HEK293 (cell line): Measurements from ENCODE around the gene ASB4.

Experiments
- CTCF ChIA-PET: fragments of 350-600 bp; formaldehyde crosslinking; extraction: SDS; loops from one replicate; lab custom pipeline; 2021; ENCODE audit warnings: antibody characterized with exemption; lab: Yijun Ruan, JAX
- POLR2A ChIA-PET: fragments of 300-600 bp; formaldehyde crosslinking; extraction: SDS; loops from one replicate; lab custom pipeline; 2020; ENCODE audit warnings: antibody characterized with exemption, inconsistent platforms; lab: Yijun Ruan, JAX
- H3K27ac ChIP-seq: fragments of 200-500 bp; sonication (Bioruptor generic); 2 replicates; pipeline ENCODE4 v1.5.1; 2014; ENCODE audit warnings: low read depth, low read length, control low read depth, inconsistent platforms; ENCODE audit errors: extremely low read depth
- H3K36me3 ChIP-seq, 2 experiments: fragments of 200-500 bp in 1 of 2; sonication (Bioruptor generic) in 1 of 2; 1 replicate in 1 of 2; 2 replicates in 1 of 2; pipeline ENCODE4 v1.5.1; 2014 to 2017; ENCODE audit warnings: inconsistent platforms in 2 of 2, low read length in 2 of 2; ENCODE audit not compliant: control insufficient read depth in 2 of 2, insufficient read depth in 1 of 2
- H3K4me1 ChIP-seq: fragments of 200-500 bp; sonication (Bioruptor generic); 2 replicates; pipeline ENCODE4 v1.5.1; 2014; ENCODE audit warnings: mild to moderate bottlenecking, low read length, inconsistent platforms; ENCODE audit not compliant: control insufficient read depth, insufficient read depth
- H3K4me3 ChIP-seq: 2 replicates; pipeline ENCODE4 v1.5.1; 2011; ENCODE audit warnings: low read depth, mild to moderate bottlenecking, control low read depth, low read length, moderate library complexity
- H3K9me3 ChIP-seq: fragments of 200-500 bp; sonication (Bioruptor generic); 2 replicates; pipeline ENCODE4 v1.5.1; 2014; ENCODE audit warnings: low read depth, low read length, inconsistent platforms; ENCODE audit not compliant: control insufficient read depth, insufficient read depth
- SP3 ChIP-seq: fragments of 450-650 bp; formaldehyde crosslinking; IDR thresholded peaks from 2 replicates; pipeline ENCODE4 v1.5.1; 2016; ENCODE audit warnings: missing biosample characterization, missing genetic modification characterization
- ZBTB20 ChIP-seq: fragments of 450-650 bp; formaldehyde crosslinking; IDR thresholded peaks from 2 replicates; pipeline ENCODE4 v1.5.1; 2016; ENCODE audit warnings: missing biosample characterization, missing genetic modification characterization
- ZNF335 ChIP-seq: fragments of 450-650 bp; formaldehyde crosslinking; conservative IDR thresholded peaks from 2 replicates; pipeline ENCODE4 v1.5.1; 2016; ENCODE audit warnings: missing biosample characterization, missing genetic modification characterization
- ZNF404 ChIP-seq: fragments of 450-650 bp; formaldehyde crosslinking; IDR thresholded peaks from 2 replicates; pipeline ENCODE4 v1.5.1; 2017; ENCODE audit warnings: missing biosample characterization, missing genetic modification characterization
- ZNF629 ChIP-seq: fragments of 450-650 bp; formaldehyde crosslinking; IDR thresholded peaks from 2 replicates; pipeline ENCODE4 v1.5.1; 2017; ENCODE audit warnings: missing biosample characterization, missing genetic modification characterization
- ZNF654 ChIP-seq: fragments of 450-650 bp; formaldehyde crosslinking; IDR thresholded peaks from 2 replicates; pipeline ENCODE4 v1.5.1; 2016; ENCODE audit warnings: low read depth, missing biosample characterization, missing genetic modification characterization
- ZNF660 ChIP-seq: fragments of 450-650 bp; IDR thresholded peaks from 2 replicates; pipeline ENCODE4 v1.5.1; 2018; ENCODE audit warnings: missing biosample characterization, mild to moderate bottlenecking, missing genetic modification characterization
- TF ChIP-seq, protein P1 (sequence below): fragments of 450-650 bp; formaldehyde crosslinking; IDR thresholded peaks from 2 replicates; pipeline ENCODE4 v1.5.1; 2016; ENCODE audit warnings: missing biosample characterization, missing genetic modification characterization
- TF ChIP-seq, protein P2 (sequence below): fragments of 450-650 bp; formaldehyde crosslinking; IDR thresholded peaks from 2 replicates; pipeline ENCODE4 v1.5.1; 2016; ENCODE audit warnings: missing biosample characterization, missing genetic modification characterization

ASB4 gene

GRCh38 chr7:95476904-95477594 is 8.7 kb upstream of the ASB4 start (continued):
- TF ChIP-seq, protein P1, sequence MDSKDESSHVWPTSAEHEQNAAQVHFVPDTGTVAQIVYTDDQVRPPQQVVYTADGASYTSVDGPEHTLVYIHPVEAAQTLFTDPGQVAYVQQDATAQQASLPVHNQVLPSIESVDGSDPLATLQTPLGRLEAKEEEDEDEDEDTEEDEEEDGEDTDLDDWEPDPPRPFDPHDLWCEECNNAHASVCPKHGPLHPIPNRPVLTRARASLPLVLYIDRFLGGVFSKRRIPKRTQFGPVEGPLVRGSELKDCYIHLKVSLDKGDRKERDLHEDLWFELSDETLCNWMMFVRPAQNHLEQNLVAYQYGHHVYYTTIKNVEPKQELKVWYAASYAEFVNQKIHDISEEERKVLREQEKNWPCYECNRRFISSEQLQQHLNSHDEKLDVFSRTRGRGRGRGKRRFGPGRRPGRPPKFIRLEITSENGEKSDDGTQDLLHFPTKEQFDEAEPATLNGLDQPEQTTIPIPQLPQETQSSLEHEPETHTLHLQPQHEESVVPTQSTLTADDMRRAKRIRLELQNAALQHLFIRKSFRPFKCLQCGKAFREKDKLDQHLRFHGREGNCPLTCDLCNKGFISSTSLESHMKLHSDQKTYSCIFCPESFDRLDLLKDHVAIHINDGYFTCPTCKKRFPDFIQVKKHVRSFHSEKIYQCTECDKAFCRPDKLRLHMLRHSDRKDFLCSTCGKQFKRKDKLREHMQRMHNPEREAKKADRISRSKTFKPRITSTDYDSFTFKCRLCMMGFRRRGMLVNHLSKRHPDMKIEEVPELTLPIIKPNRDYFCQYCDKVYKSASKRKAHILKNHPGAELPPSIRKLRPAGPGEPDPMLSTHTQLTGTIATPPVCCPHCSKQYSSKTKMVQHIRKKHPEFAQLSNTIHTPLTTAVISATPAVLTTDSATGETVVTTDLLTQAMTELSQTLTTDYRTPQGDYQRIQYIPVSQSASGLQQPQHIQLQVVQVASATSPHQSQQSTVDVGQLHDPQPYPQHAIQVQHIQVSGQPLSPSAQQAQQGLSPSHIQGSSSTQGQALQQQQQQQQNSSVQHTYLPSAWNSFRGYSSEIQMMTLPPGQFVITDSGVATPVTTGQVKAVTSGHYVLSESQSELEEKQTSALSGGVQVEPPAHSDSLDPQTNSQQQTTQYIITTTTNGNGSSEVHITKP, result peak; percentile 88
- TF ChIP-seq, protein P2, sequence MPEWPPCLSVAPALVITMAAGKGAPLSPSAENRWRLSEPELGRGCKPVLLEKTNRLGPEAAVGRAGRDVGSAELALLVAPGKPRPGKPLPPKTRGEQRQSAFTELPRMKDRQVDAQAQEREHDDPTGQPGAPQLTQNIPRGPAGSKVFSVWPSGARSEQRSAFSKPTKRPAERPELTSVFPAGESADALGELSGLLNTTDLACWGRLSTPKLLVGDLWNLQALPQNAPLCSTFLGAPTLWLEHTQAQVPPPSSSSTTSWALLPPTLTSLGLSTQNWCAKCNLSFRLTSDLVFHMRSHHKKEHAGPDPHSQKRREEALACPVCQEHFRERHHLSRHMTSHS (tag by site-specific recombination), result no peak
- 0 out of 2 replicates have a peak, but pooled peaks have one; percentile 39 for TF ChIP-seq ZNF335 (tag by site-specific recombination)
- TF ChIP-seq ZNF629 (tag by site-specific recombination), result 0 out of 2 replicates have a peak, but pooled peaks have one; percentile 14
- TF ChIP-seq ZNF660 (tag by site-specific recombination), result peak; percentile 59; the same call in 1 of the 2 replicates

GRCh38 chr7:95478272-95479037 is 7.3 kb upstream of the ASB4 start:
- POLR2A ChIA-PET, result no interaction called here
- no peaks in the 10 kb centered on the region for H3K4me1 ChIP-seq
- no peak overlapping the region for H3K27ac ChIP-seq
- TF ChIP-seq ZBTB20 (no peak), ZNF654 (tag by site-specific recombination) (peak; percentile 20; the same call in 1 of the 2 replicates)
- TF ChIP-seq, all 188 proteins: peak for 1
- Histone ChIP-seq H3K4me3 (no peak overlapping the region), H3K9me3 (no peaks in the 10 kb centered on the region), H3K36me3 (no peaks in the 10 kb centered on the region)
- CTCF ChIA-PET, result interaction anchor here (0.6 to 3.2 kb wide), 14 partner anchors 9 to 1606 kb away, joined by 3 to 27 read pairs (median 4); partner anchors contain the start of gene ASB4

GRCh38 chr7:95479992-95480624 is 5.6 kb upstream of the ASB4 start:
- no peaks in the 10 kb centered on the region for H3K4me1 ChIP-seq
- CTCF ChIA-PET, result interaction anchor here (0.5 to 2.0 kb wide), 10 partner anchors 10 to 1031 kb away, joined by 3 to 9 read pairs (median 4); no protein-coding TSS in a partner anchor
- no peak for TF ChIP-seq ZNF404
- TF ChIP-seq, all 188 proteins: peak for 0
- Histone ChIP-seq H3K36me3 (no peaks in the 10 kb centered on the region), H3K9me3 (no peaks in the 10 kb centered on the region), H3K27ac (no peak overlapping the region), H3K4me3 (no peak overlapping the region)
- POLR2A ChIA-PET, result no interaction called here

DNA sequence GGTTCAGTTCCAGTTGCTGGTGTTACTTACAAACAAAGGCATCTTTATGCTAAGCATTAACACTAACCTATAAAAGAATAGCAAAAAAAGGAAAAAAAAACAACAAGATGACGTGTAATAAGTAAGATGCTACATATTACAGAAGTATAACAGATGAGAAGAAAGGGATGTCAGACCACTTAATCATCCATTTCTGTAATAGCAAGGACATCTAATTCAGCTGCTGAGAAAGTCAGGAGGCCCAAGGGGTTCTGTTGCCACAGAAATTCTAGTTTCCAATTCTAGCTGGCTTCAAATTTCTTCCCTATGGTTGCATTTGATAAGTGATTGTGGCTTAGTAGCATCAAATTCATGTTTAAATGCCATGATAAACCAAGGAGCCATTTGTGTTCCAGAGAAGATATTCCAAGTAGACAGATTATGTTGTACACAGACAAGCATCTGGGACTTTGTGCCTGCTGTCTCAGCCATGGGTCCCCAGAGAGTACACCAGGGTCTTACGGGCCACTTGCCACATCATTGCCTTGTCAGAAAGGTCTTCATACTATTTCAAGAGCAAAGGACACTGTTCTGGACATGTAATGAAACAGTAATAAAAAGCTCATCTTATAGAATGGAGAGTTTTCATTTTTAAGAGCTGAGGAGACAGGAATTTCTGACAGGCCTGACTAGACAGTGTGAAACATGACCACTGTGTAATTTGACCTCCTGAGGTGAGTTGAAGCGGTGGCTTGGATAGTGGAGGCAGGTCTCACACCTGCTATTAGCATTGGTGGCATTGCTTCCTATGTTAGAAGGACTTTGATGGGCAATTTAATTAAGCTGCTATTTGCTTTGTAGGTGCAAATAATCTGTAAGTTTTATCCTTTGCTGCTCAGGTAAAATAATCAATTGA is 4.2 kb upstream of the ASB4 start:
- Histone ChIP-seq H3K4me1 (no peaks in the 10 kb centered on the region), H3K9me3 (no peaks in the 10 kb centered on the region), H3K4me3 (no peak overlapping the region), H3K36me3 (no peaks in the 10 kb centered on the region), H3K27ac (no peak overlapping the region)
- ChIA-PET POLR2A (no interaction called here), CTCF (interaction anchor here (0.6 to 2.2 kb wide), 6 partner anchors 30 to 1032 kb away, joined by 3 to 8 read pairs (median 4); no protein-coding TSS in a partner anchor)
- TF ChIP-seq SP3 (tag by site-specific recombination), result no peak
